ENCODE results near the gene SEMA6B. TPM values are rescaled to one million over a fixed set of nuclear protein-coding genes. Genes with fewer than 3 reads are reported as not detected.

The SEMA6B gene
- total RNA-seq, 2 donors from 2014 or later: 28.9 to 67.8 TPM

DNA sequence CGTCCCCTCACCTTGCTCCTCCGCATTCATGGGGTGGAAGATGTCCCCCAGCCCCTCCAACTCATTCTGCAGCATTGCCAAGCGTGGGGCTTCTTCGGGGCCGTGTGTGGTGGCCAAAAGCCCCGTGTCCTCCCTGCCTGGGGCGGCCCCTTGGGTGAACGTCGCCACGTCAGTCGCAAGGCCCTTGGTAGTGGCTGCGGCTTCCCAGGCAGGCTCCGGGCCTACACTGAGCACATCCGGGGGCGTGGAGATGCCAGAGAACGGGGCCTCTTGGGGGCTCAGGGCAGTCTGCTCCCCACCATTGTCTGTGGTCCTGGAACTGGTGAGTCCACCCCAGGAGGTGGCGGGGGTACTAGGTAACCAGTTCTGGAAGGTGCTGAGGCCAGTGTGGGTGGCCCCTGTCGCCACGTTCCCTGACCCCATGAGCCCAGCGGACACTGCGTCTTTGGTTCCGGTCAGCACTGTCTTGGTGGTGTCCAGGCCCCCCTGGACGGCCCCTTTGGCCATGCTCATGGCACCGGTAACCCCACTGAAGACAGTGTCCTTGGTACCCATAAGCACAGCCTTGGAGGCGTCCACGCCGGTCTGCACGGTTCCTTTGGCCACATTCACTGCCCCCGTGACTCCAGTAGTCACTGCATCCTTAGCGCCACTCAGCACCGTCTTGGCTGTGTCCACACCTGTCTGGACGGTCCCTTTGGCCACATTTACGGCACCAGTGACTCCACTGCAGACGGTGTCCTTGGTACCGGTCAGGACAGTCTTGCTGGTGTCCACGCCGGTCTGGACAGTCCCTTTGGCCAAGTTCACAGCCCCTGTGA lies 48.8 kb downstream of the SEMA6B start:
- Histone ChIP-seq H3K36me3 (ENCODE audit: control insufficient read depth, insufficient read depth, low read length) (no peaks in the 10 kb centered on the region), H3K9ac (ENCODE audit: extremely low read depth, low read length, poor library complexity, severe bottlenecking) (no peak overlapping the region), H3K4me1 (ENCODE audit: control insufficient read depth, insufficient read depth, low read length) (no peaks in the 10 kb centered on the region), H3K4me3 (ENCODE audit: low read length) (no peak overlapping the region), H3K27ac (ENCODE audit: low read depth, low read length) (no peak overlapping the region), H3K9me3 (ENCODE audit: control insufficient read depth, low read length) (no peaks in the 10 kb centered on the region), H3K27me3 (ENCODE audit: control insufficient read depth, insufficient read depth, low read length, poor library complexity, severe bottlenecking) (no peaks in the 10 kb centered on the region)
- no peaks in the 10 kb centered on the region for H3K9me3 Mint-ChIP-seq
- TF ChIP-seq, protein P1, sequence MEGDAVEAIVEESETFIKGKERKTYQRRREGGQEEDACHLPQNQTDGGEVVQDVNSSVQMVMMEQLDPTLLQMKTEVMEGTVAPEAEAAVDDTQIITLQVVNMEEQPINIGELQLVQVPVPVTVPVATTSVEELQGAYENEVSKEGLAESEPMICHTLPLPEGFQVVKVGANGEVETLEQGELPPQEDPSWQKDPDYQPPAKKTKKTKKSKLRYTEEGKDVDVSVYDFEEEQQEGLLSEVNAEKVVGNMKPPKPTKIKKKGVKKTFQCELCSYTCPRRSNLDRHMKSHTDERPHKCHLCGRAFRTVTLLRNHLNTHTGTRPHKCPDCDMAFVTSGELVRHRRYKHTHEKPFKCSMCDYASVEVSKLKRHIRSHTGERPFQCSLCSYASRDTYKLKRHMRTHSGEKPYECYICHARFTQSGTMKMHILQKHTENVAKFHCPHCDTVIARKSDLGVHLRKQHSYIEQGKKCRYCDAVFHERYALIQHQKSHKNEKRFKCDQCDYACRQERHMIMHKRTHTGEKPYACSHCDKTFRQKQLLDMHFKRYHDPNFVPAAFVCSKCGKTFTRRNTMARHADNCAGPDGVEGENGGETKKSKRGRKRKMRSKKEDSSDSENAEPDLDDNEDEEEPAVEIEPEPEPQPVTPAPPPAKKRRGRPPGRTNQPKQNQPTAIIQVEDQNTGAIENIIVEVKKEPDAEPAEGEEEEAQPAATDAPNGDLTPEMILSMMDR (conservative IDR thresholded peaks at IDR 0.05): no peak
- peaks cover 36% of the 10 kb centered on the region for H3K27me3 Mint-ChIP-seq (ENCODE audit: insufficient read depth)
- WGBS, 2 experiments (ENCODE audit: insufficient coverage in 1 of 2, insufficient read length in 1 of 2): 89 to 91% methylated on average over 31 to 37 of the region's 37 CpGs
- H3K27ac Mint-ChIP-seq: no peak overlapping the region
- H3K4me1 Mint-ChIP-seq: no peaks in the 10 kb centered on the region
- peaks cover 14% of the 10 kb centered on the region for H3K36me3 Mint-ChIP-seq (ENCODE audit: low read depth)
- DNase-seq: no peak
- no peak overlapping the region for H3K4me3 Mint-ChIP-seq

DNA sequence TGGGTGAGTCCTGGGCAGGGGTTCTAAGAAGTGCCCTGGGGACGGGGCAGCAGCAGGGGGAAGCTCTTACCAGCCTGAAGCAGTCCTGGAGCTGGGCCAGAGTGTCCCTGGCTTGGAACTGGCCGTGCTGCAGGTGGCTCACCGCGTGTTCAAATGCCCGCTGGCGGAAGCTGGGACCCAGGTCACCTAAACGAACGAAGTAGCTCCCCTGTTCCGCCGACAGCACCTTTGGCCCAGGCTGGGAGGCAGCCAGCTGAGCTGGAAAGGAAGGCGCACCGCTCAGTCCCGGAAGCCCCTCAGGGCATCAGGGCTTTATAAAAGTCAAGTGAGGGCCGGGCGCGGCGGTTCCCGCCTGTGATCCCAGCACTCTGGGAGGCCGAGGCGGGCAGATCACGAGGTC lies 50.8 kb downstream of the SEMA6B start:
- Histone ChIP-seq H3K4me1 (ENCODE audit: control insufficient read depth, insufficient read depth, low read length) (no peaks in the 10 kb centered on the region), H3K9ac (ENCODE audit: extremely low read depth, low read length, poor library complexity, severe bottlenecking) (no peak overlapping the region), H3K27me3 (ENCODE audit: control insufficient read depth, insufficient read depth, low read length, poor library complexity, severe bottlenecking) (no peaks in the 10 kb centered on the region), H3K4me3 (ENCODE audit: low read length) (no peak overlapping the region), H3K36me3 (ENCODE audit: control insufficient read depth, insufficient read depth, low read length) (peaks cover 2% of the 10 kb centered on the region), H3K27ac (ENCODE audit: low read depth, low read length) (no peak overlapping the region), H3K9me3 (ENCODE audit: control insufficient read depth, low read length) (no peaks in the 10 kb centered on the region)
- Mint-ChIP-seq H3K36me3 (ENCODE audit: low read depth) (peaks cover 24% of the 10 kb centered on the region), H3K4me1 (no peaks in the 10 kb centered on the region), H3K27me3 (ENCODE audit: insufficient read depth) (peaks cover 24% of the 10 kb centered on the region), H3K4me3 (no peak overlapping the region), H3K27ac (no peak overlapping the region), H3K9me3 (no peaks in the 10 kb centered on the region)
- 98 to 100% methylated on average over 12 to 19 of the region's 21 CpGs for WGBS, 2 experiments (ENCODE audit: insufficient coverage in 1 of 2, insufficient read length in 1 of 2)
- TF ChIP-seq, protein P1 (conservative IDR thresholded peaks at IDR 0.05): no peak
- DNase-seq: no peak

DNA sequence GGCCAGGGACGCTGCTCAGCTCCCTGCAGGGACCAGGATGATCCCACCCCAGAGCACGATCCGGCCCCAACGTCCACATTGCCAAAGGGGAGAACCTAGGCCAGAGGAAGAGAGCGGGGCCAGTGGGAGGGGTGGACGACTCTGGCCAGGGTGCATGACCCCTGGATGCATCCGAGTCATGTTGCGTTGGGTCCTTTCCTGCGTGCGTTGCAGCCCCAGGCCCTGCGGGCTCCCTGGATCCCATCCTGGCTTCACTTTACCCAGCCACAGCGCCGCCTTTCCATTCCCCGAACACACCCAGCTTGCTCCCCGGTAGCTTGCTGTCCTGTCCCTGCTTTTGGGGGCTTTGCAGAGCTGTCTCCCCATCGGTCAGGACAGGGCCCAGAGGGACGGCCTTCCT lies 51.7 kb downstream of the SEMA6B start:
- H3K4me1 ChIP-seq (ENCODE audit: control insufficient read depth, insufficient read depth, low read length): no peaks in the 10 kb centered on the region
- no peak overlapping the region for H3K9ac ChIP-seq (ENCODE audit: extremely low read depth, low read length, poor library complexity, severe bottlenecking)
- no peaks in the 10 kb centered on the region for H3K27me3 ChIP-seq (ENCODE audit: control insufficient read depth, insufficient read depth, low read length, poor library complexity, severe bottlenecking)
- no peaks in the 10 kb centered on the region for H3K9me3 ChIP-seq (ENCODE audit: control insufficient read depth, low read length)
- peaks cover 24% of the 10 kb centered on the region for H3K36me3 Mint-ChIP-seq (ENCODE audit: low read depth)
- H3K4me1 Mint-ChIP-seq: no peaks in the 10 kb centered on the region
- no peak overlapping the region for H3K4me3 Mint-ChIP-seq
- no peak overlapping the region for H3K4me3 ChIP-seq (ENCODE audit: low read length)
- H3K27ac ChIP-seq (ENCODE audit: low read depth, low read length): no peak overlapping the region
- TF ChIP-seq, protein P1 (conservative IDR thresholded peaks at IDR 0.05): no peak
- DNase-seq: no peak
- no peaks in the 10 kb centered on the region for H3K9me3 Mint-ChIP-seq
- WGBS, 2 experiments (ENCODE audit: insufficient coverage in 1 of 2, insufficient read length in 1 of 2): 89 to 91% methylated on average over 9 to 17 of the region's 17 CpGs
- peak overlapping the region; percentile 17 for H3K27ac Mint-ChIP-seq
- peaks cover 2% of the 10 kb centered on the region for H3K36me3 ChIP-seq (ENCODE audit: control insufficient read depth, insufficient read depth, low read length)
- H3K27me3 Mint-ChIP-seq (ENCODE audit: insufficient read depth): peaks cover 22% of the 10 kb centered on the region
